Body of pancreas (tissue), 4 donors: ENCODE data around the gene LRRFIP2. TPM values are rescaled to one million over a fixed set of nuclear protein-coding genes. Genes with fewer than 3 reads are reported as not detected.

Source experiments
- ATAC-seq: fragments of 150-250 bp; one replicate; pipeline ENCODE4 v1.9.1; 2016
- DNase-seq, 4 donors: peaks; one replicate each; pipeline ENCODE4 v3.0.0-alpha.2; 2019
- H3K27ac ChIP-seq, 4 donors: fragments of 200-600 bp; sonication (generic); 1 replicate in 3 of 4; 2 replicates in 1 of 4; pipeline versions ENCODE4 v1.5.1 to v1.6.1; 2016 to 2019; ENCODE audit warnings: mild to moderate bottlenecking in 1 of 4, mixed read lengths in 1 of 4, moderate library complexity in 1 of 4
- H3K27me3 ChIP-seq, 2 donors: fragments of 200-600 bp; sonication (generic); one replicate each; pipeline ENCODE4 v1.6.0; 2016; ENCODE audit warnings: mild to moderate bottlenecking in 1 of 2
- H3K36me3 ChIP-seq, 2 donors: fragments of 200-600 bp; sonication (generic); replicated peaks in 1 of 2; 2 replicates each; pipeline ENCODE4 v1.5.1; 2016; ENCODE audit warnings: low read depth in 2 of 2; ENCODE audit not compliant: insufficient read depth in 1 of 2
- H3K4me1 ChIP-seq: fragments of 200-600 bp; sonication (generic); one replicate; pipeline ENCODE4 v1.6.0; 2016
- H3K4me3 ChIP-seq, 2 donors: fragments of 200-600 bp; sonication (generic); 1 replicate in 1 of 2; 2 replicates in 1 of 2; pipeline ENCODE4 v1.5.1; 2016 to 2019
- H3K9me3 ChIP-seq, 3 donors: fragments of 200-600 bp; sonication (generic); 1 replicate in 2 of 3; 2 replicates in 1 of 3; pipeline ENCODE4 v1.5.1; 2016
- CTCF ChIP-seq, 7 experiments: fragments of 450-650 bp in 4 of 7; fragments of 200-600 bp in 3 of 7; sonication (generic) in 3 of 7; IDR thresholded peaks; one replicate each; pipeline ENCODE4 v1.5.1; 2016 to 2019; ENCODE audit warnings: antibody characterized with exemption in 7 of 7
- POLR2A ChIP-seq, 3 donors: fragments of 450-650 bp; IDR thresholded peaks; one replicate each; pipeline ENCODE4 v1.6.1; 2016; ENCODE audit warnings: antibody characterized with exemption in 3 of 3, mild to moderate bottlenecking in 2 of 3
- WGBS, 2 donors: methylation state at CpG; one replicate each; pipeline ENCODE4 v1.1.5; 2017; 5-methylcytosine and 5-hydroxymethylcytosine counted together
- intact Hi-C: fragments of 100-400 bp; cut with DNase I; formaldehyde crosslinking; loops from one replicate; pipeline ENCODE4 v1.15.1; 2023
- total RNA-seq, 2 donors: library from RNA; depleted of rRNA; stranded (reverse); fragments of >200 nt; gene quantifications; one replicate each; pipeline ENCODE4 v1.1.0, GENCODE V29; 2016

The LRRFIP2 gene
- total RNA-seq, 2 donors from 2014 or later = 23.4 to 56.6 TPM

DNA sequence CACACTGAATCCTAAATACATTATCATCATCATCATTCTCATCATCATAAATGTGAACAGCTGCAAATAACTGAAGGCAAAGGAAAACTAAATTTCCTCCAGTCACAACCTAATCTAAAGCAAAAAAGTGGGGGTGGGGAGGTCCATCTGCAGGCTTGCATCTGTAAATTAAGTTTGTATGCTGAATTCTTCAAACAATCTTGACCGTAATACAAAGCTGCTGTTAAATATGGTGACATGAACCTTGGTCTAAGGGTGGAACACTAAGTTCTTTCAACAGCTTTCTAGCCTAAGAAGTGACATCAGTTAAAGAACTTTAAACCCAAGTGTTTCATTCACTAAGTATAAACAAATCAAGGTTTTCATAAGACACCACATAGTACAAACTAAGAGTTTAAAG is 4.3 kb downstream of the LRRFIP2 start:
- intact Hi-C loops = no loop called here
- 65 to 89% methylated on average over 1 of the region's 1 CpG for WGBS, 2 donors
- no peak overlapping the region for H3K4me3 ChIP-seq
- ATAC-seq = no peak
- DNase-seq = no peak
- peaks cover 20% of the 10 kb centered on the region for H3K4me1 ChIP-seq
- no peaks in the 10 kb centered on the region for H3K36me3 ChIP-seq
- TF ChIP-seq CTCF (IDR thresholded peaks at IDR 0.05) = no peak
- no peak for TF ChIP-seq POLR2A (IDR thresholded peaks at IDR 0.05)
- H3K27ac ChIP-seq = no peak overlapping the region
- no peaks in the 10 kb centered on the region for H3K9me3 ChIP-seq
- no peaks in the 10 kb centered on the region for H3K27me3 ChIP-seq

DNA sequence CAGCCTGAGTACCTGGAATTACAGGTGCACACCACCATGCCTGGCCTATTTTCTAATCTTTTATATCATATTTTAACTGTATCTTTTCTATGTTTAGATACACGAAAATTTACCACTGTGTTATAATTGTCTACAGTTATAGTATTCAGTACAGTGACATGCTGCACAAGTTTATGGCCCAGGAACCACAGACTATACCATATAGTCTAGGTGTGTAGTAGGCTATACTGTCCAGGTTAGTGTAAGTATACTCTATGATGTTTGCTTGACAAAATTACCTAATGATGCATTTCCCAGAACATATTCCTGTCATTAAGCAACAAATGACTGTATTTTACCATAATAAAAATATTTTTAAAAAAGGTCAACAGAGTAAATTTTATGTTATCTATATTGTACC is 5.5 kb downstream of the LRRFIP2 start:
- no peak overlapping the region for H3K27ac ChIP-seq
- WGBS, 2 donors = 63 to 80% methylated on average over 1 of the region's 1 CpG
- H3K36me3 ChIP-seq = no peaks in the 10 kb centered on the region
- DNase-seq = no peak
- TF ChIP-seq POLR2A (IDR thresholded peaks at IDR 0.05) = no peak
- TF ChIP-seq CTCF (IDR thresholded peaks at IDR 0.05) = no peak
- intact Hi-C loops = no loop called here
- no peaks in the 10 kb centered on the region for H3K27me3 ChIP-seq
- ATAC-seq = no peak
- H3K4me1 ChIP-seq = peaks cover 10% of the 10 kb centered on the region
- no peak overlapping the region for H3K4me3 ChIP-seq
- H3K9me3 ChIP-seq = no peaks in the 10 kb centered on the region

GRCh38 chr3:37163262-37164015 is 10.9 kb downstream of the LRRFIP2 start:
- intact Hi-C loops = no loop called here
- ATAC-seq (no peak), DNase-seq (no peak)
- H3K27me3 ChIP-seq = no peaks in the 10 kb centered on the region
- H3K36me3 ChIP-seq = no peaks in the 10 kb centered on the region
- no peaks in the 10 kb centered on the region for H3K4me1 ChIP-seq
- no peak overlapping the region for H3K4me3 ChIP-seq
- no peak for TF ChIP-seq CTCF (IDR thresholded peaks at IDR 0.05)
- no peak for TF ChIP-seq POLR2A (IDR thresholded peaks at IDR 0.05)
- 64 to 87% methylated on average over 3 of the region's 3 CpGs for WGBS, 2 donors
- H3K9me3 ChIP-seq = no peaks in the 10 kb centered on the region
- no peak overlapping the region for H3K27ac ChIP-seq

- Histone ChIP-seq H3K27ac (no peak overlapping the region), H3K4me3 (no peak overlapping the region), H3K36me3 (no peaks in the 10 kb centered on the region), H3K27me3 (no peaks in the 10 kb centered on the region), H3K4me1 (no peaks in the 10 kb centered on the region), H3K9me3 (no peaks in the 10 kb centered on the region)
- whole genome bisulfite sequencing, 2 donors = 75 to 80% methylated on average over 3 of the region's 3 CpGs
- TF ChIP-seq CTCF (IDR thresholded peaks at IDR 0.05) = no peak
- no peak for TF ChIP-seq POLR2A (IDR thresholded peaks at IDR 0.05)
- ATAC-seq (no peak), DNase-seq (no peak)
- intact Hi-C loops = no loop called here
Observed at GRCh38 chr3:37162501-37163245, 11.7 kb downstream of the LRRFIP2 start.
